NCI-H1417 (cell line): Measurements from ENCODE around the gene RBBP7.
"Not testable (repeated sequence)": the region's sequence is repeated elsewhere in the genome, so short reads cannot be mapped to it uniquely, and the experiment has no call there.

Experiments
- DNase-seq, 3 experiments: peaks; one replicate each; lab custom pipeline; 2025; lab: John Stamatoyannopoulos, UW

Gene RBBP7

DNA sequence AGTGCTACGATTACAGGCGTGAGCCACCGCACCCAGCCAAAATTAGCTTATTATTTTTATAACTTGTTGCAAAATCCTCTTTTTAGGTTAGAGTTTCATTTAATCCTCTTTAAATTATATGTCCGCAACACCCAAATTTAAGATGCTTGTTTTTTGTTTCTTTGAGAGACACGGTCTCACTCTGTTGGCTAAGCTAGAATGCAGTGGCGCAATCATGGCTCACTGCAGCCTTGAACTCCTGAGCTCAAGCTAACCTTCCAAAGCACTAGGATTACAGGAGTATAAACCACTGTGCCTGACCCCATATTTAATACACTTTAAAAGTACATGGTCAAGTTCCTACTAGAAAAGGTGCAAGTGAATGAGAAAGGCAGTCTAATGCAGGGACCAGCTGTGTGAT, 2.2 kb downstream of the RBBP7 start:
- DNase-seq = no peak

DNA sequence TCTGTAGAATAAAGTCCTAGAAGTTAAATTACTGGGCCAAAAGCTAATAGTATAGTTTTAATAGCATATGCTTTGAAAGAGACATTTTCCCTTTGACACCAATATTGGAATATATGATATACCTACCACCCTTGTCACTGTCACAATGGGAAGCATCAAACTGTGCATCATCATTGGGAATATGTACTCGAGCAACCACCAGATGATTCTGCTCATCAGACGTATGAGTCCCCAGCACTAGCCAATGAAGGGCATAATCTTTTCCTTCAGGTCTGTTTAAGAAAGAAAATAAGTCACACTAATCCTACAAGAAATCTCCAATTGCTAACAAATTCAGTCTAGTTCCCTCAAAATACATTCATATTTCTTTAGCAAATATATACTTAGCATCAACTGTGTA, 7.3 kb downstream of the RBBP7 start:
- no peak for DNase-seq

DNA sequence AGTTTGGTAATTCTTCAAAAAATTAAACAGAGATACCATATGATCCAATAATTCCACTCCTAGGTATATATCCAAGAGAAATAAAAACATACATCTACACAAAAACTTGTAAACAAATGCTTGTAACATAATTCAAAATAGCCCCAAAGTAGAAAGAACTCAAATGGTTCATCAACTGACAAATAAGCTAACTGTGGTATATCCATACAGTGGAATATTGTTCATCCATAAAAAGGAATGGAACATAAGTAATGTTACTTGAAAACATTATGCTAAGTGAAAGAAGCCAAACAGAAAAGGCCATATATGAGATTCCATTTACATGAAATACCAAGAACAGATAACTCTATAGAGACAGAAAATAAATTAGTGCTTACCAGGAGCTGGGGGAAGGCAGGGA, 13.4 kb downstream of the RBBP7 start:
- DNase-seq = no peak

DNA sequence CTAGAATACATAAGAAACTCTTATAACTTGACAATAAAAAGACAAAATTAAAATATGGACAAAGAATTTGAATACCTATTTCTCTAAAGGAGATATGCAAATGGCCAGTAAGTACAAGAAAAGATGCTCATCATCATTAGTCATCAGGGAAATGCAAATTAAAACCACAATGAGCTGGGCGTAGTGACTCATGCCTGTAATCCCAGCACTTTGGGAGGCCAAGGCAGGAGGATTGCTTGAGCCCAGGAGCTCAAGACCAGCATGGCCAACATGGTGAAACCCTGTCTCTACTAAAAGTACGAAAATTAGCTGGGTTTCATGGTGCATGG, 14.1 kb downstream of the RBBP7 start:
- DNase-seq = not testable (repeated sequence)

DNA sequence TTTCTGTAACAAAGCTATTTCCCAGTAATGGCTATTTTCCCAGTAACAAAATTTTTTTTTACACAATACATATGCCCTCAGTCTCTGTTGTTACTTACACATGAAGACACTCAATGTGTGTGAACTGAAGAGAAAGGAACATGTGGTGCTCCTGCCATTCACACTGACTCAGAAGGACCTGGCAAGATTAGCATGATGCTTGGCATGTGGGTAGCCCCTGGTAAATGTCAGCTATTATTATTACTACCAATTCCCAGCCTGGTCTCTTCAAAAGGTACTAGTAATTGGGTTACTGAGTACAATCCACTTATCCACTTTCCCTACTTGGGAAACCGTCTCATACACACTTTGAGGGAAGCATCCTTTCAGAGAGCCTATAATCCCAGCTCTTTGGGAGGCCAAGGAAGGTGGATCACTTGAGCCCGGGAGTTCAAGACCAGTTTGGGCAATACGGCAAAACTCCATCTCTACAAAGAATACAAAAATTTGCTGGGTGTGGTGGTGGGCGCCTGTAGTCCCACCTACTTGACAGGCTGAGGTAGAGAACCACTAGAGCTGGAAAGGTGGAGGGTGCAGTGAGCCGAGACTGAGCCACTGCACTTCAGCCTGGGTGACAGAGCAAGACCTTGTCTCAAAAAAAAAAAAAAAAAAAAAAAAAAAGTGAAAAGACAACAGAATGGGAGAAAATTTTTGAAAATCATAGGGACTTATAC, 14.6 kb downstream of the RBBP7 start:
- no peak for DNase-seq

DNA sequence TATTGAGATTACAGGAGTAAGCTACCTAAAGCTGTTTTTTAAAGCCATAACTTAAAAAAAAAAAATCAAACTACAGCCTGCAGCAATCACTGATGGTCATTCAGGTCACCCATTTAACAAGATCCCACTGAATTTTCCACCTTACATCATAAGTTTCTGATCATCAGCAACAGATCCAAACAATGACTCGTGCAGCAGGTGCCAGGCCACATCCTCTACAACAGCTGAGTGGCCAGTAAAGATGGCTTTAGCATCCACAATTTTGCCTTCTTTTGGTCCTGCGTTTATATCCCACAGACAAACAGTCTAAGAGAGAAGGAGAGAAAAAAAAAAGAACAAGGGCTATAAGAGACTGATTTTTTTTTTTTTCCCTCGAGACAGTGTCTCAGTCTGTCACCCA, 16.6 kb downstream of the RBBP7 start:
- no peak for DNase-seq

DNA sequence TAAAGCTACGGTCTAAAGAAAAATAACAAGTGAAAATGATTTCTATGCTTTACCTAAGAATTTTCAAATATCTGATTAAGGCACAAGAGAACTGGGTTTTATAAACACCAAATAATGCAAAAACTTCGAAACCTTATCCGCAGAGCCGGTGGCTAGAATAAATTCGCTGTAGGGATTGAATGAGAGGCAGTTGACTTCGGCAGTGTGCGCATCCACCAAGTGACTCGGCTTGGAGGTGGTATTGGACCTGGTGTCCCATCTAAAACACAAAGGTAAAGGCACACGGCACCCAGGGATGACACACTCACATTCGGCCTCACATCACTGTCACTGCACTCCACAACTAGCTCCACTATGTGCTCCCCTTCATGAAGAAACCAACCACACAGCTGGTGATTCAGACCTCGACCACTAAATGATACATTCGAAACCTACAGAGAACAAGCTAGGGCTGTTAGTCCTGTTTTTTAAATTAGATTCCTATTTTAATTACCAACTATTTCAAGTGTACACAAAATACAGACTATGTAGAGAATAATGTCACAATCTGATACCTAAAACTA, 17.5 kb downstream of the RBBP7 start:
- DNase-seq = no peak

DNA sequence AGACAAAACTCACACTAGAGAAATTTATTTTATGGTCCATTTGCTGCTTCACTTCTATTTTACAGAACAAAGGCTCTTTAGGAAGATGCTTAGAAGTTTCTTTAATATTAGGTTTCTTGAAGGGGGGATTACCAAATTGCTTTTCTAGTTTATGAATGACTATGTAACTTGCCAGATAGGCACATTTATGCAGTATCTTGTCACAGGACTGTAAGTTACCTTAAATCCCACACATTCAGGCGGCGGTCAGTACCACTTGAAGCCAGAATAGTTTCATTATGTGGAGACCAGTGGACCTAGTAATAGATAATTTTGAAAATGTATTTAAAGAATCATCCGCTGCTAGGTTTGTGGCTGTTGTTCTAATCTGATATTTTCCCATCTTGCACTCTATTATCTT, 18.3 kb downstream of the RBBP7 start:
- no peak for DNase-seq

DNA sequence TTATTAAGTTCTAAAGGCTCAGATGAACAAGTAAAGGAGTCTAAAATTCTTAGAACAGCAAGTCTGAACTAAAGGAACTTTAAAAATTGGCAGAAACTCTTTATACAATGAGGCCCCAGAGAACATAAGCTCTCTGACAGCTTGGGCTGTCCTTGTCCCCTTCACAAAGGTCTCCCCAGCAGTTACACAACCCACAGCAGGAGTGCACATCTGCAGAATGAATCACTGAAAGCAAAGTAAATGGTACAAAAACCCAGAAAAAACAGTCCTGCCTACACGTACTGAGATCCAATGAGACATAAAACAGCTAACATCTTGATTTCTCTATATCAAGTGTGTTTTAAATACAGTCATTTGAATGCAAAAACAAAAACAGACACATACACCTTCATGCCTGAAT, 18.7 kb downstream of the RBBP7 start:
- DNase-seq = no peak

DNA sequence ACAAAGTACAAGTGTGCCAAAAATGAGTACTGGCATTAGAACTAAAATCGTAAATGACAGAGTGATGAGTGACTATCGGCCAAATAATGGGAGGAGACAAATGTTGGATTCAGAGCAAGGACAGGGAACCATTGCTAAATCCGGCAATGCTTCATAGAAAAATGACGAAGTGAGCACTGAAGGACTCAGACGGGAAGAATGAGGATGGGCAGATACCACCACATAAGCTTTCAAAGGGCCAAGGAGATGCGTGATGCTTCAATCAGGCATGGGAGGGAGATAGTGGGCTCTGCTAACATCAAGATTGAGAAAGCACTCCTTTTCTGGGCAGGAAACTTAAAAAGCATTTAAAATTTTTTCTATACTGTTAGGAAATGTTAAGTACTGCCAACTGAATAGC, 21.6 kb downstream of the RBBP7 start:
- no peak for DNase-seq

DNA sequence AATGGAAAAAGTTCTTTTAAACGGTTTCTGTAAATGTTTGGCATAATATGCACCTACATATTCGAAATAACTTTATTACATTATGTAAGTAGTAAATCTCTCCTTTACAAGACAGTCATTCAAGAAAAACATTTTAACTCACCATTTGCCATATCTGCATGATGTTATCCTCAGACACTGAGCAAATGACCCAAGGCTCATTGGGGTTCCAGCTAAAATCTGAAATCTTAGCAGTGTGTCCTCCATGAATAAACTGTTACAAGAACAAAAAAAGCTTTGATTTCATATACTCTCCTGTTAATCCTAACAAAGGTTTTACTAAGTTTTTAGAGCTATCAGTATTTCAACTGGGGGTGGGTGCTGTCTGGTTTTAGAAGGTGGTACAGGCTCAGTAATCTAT, 24.5 kb downstream of the RBBP7 start:
- DNase-seq = no peak

DNA sequence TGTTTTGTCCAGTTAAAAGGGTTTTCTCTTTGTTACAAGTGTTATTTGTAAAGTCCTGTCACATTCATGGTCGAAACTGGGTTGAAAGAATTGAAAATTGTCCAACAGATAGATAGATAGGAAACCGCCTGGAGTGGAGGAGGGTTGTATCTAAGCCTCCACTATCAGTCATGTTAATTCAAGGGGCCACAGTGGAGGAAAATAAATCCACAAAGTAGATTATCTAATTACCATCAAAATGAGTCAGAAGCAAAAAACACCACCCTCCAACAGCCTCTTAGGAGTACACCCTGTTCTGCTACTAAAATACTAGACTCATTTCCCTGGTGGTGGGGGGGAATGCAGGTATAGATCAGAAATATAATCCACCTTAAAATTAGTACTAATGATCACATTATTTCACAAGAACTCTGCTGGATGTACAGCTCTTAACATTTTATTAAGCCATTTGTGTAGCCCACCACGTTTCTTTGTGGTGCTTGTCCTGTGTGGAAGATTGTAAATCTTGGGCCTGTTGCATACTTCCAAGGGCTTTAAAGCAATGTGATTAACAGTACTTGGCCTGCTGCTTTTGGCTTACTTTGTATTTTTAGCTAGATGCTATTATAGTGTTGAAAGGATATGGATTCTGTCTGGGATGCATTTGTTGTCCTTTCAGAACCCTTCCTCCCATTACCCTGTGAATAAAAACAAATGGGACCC, 26.8 kb downstream of the RBBP7 start:
- DNase-seq = no peak

DNA sequence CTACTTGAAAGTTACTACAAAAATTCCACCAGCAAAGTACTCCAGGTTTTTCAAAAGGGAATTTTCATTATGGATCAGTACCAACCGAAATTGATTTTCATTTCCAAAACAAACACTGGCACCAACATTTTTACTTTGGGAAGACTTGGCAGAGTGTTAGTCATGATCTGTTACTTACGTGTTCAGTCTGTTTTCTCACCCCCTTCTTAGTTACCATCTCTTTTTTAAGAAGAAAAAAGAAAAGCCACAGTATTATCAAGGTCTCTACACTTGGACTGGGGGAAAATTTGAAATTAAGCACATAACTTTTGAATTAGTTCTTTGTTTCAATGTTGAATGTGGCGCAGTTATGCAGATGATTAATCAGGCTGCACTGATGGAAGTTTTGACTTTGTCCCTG, 27.5 kb downstream of the RBBP7 start:
- DNase-seq = no peak

DNA sequence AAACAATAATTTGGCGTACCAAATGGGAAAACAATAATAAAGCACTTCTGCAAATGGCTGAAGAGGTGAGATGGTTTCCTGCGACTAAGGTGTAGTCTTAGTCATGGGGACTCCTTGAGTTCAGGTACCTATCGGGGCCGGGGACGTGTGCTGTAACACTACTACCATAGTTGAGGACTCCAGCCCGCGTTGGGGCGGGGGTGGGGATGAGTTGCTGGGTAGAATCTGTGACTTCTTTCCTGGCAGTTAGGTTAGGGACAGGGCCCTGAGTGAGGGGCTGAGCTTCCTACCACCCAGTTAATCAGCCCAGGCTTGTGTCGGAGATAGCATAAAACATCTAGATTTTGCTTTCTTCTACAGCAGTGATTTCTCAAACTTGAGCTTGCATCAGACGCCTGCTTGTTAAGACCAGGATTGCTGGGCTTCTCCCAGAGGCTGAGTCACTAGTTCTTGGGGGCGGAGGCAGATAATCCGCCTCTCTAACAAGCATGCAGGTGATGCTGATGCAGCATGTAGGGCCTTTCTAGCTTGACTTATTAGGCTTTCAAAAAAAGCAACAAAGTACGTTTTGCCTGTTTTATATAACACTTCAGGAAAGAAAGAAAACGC, 30.2 kb downstream of the RBBP7 start:
- DNase-seq = no peak

DNA sequence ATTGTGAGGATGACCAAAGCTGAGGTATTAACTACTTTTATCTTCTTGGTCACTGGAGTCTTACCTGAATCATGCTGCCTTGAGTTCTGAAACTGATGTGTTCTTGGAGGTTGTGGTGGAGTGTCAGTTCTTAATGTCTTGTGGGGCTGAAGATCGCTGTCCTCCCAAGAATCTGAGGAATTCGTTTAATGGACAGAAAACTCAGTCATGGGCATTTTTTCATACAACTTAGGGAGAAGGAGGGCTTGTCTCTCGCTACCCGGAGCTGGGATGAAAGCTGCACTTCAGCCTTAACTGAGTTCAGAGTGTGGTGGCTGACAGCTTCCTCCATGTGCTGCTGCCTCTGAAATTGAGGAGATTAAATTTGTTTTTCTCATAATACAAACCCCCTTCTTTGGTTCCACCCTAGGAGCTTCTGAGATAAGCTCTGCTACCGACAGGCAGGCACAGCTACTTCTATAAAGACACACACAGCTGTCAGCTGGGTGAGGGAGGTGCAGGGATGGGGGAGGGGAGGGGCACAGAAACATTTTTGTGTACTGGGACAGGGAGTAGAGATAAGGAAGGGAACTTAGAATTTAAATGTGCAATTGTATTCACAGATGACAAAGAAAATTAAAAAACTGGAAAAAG, 30.8 kb downstream of the RBBP7 start:
- DNase-seq = no peak

DNA sequence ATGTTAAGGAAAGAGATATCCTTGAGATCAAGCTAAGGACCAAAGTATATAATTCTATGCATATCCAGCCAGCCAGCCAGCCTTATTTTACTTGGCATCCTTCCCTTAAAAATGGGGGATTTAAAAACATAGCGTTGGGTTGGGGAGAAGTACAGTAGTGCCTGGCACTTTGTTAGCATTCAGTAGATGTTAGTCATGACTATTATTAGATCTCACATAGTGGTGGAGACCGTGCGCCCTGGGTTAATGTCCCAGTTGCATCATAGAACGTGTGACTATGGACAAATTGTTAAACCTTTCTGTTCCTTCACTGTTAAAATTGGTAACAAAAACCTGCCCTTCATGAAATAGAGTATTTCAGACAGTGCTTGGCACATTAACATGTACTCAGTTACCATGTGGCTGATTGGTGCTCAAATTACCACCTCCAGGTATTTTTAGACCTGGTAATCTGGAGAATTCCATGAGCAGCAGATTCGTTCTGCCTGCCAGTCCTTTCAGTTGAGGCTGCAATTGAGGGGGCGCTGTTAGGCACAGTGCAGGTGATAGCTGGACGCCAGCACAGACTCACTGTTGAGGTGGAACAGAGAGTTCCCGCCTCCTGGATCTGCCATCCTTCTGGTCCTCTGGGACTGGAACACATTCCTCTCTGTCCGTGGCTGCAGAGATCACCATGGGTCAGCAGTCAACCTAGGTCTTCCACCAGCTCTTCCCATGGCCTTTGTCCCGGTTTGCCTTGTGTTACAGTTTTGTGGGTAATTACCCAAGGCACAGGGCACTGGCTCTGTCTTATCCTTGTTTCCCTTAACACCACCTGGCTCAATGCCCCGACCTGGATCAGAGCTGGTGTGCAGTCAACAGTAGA, 31.7 kb downstream of the RBBP7 start:
- DNase-seq = no peak

DNA sequence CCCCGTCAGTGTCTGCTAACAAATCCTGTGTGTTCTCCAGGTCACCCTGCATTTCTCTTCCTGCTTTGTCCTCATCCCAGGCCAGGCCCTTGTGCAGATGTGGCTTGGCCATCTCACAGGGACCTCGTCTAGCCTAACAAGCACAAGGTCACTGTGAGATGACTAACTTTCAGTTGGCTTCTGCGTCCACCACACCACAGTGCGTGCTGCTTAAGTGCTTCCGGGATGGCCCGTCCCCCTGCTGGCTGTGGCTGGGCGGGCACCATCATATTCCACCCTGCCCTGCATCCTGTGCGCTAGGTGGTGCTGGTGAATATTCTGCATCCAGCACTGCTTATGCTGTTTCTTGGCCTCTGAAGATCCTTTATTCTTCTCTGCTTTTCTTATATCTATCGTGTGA, 33.8 kb downstream of the RBBP7 start:
- no peak for DNase-seq

DNA sequence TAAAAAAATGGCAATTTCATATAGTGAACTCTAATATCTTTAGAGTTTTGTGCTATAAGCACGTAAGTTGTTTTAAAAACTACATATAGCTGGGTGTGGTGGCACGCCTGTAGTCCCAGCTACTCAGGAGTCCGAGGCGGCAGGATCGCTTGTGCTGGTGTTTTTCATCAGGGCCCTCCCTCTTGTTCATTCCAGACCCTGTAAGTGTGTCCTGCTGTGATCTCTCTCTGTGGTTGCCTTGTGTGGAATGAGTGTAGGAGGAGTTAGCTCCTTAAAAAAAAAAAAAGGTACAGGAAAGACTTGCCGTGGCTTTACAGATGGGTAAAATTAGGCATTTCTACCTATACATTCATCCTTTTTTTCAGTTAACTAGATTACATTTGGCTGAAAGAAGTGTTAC, 35.4 kb downstream of the RBBP7 start:
- DNase-seq = no peak

DNA sequence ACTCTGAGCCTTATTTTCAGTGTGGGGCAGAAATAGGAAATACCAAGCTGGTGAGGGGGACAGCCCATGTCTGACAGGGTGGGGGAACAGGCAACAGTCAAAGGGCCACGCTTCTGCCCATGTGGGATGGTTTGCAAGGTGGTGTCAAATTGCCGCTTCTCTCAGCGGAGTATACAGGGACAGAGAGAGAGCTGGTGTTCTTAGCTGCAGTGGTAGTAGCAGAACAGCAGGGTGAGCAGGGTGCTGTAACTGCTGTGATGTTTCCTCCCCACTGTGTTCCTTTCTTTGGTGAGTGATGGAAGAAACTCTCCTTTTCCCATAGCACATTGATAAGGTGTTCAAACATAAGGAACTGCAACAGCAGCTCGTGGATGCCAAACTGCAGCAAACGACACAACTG, 37.9 kb downstream of the RBBP7 start:
- no peak for DNase-seq

DNA sequence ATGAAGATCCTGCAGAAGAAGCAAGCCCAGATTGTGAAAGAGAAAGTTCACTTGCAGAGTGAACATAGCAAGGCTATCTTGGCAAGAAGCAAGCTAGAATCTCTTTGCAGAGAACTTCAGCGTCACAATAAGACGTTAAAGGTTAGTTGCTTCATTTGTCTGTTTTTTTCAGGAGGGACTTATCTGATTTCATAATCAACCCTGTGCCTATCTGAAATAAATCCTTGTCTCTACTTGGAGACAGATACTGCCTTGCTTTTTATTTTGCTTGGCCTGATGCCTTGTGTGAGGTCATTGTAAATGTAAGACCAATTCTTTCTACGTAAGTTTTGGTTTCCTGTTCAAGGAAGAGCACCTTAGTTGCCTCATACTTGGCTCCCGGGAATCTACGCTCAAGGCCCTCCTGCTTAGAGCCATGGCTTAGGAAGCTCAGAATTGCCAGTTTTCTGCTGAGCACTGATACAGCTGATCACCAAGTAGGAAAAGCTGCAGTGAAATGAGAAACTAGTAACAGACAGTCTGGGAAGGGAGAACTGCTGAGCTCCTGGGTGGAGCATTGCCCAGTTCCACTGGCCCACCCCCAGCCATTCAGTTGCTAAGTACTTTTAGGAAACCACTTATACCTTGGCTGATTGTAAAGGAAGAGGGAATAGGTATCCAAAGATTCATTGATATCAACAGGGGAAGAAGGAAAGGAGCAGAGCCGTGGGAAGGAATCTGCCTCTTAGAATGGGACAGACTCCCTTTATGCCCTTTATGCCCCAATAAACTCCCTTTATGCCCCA, 41.8 kb downstream of the RBBP7 start:
- DNase-seq = no peak

DNA sequence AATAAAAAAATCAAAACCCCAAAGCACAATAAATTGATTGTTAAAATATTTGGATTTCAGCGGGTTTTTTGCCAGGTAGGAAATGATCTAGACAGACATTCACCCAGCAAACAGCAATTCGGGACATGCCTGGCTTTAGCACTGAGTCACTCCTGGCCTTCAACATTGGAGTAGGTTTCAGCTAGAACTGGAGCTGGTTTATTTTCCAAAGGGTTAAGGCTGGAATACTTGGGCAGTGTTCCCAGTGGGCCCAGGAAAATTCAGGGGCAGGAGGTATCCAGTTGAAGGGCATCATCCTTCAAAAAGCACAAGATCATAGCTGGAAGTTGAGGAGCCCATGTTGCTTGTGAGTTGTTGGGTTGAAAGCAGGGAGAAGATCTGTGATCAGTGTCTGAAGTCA, 42.9 kb downstream of the RBBP7 start:
- DNase-seq = no peak
